T-helper 2 cell (primary cell): ENCODE data around the gene ZNF638.
"Not testable (repeated sequence)": the region's sequence is repeated elsewhere in the genome, so short reads cannot be mapped to it uniquely, and the experiment has no call there.

Experiments
- DNase-seq, 5 experiments: peaks; one replicate each; pipeline versions ENCODE4 v3.0.0 to v3.0.0-alpha.2; 2012 to 2022
- total RNA-seq, 2 donors: gene quantifications; one replicate each; lab custom pipeline; 2026; lab: John Stamatoyannopoulos, UW

The ZNF638 gene
- total RNA-seq, result 118 to 253 reads per million in 2 donors

GRCh38 chr2:71331581-71332434 is at the start of gene ZNF638:
TSS of gene ZNF638 (plus strand) at chr2:71331782. CDS start at chr2:71348955, 17,173 bp downstream.
- peak; percentile 86 to 95 (median 88) for DNase-seq

GRCh38 chr2:71281950-71282349 is 49.6 kb upstream of the ZNF638 start:
- no peak for DNase-seq

- DNase-seq, result peak in 1 of 5 experiments; percentile 10
Measured at GRCh38 chr2:71282493-71282892, 49.1 kb upstream of the ZNF638 start.

GRCh38 chr2:71283131-71283530 is 48.5 kb upstream of the ZNF638 start:
- no peak for DNase-seq

GRCh38 chr2:71285706-71286105 is 45.9 kb upstream of the ZNF638 start:
- DNase-seq, result no peak

- no peak for DNase-seq
Measured at GRCh38 chr2:71291398-71291797, 40.2 kb upstream of the ZNF638 start.

GRCh38 chr2:71292159-71292558 is 39.4 kb upstream of the ZNF638 start:
- no peak for DNase-seq

GRCh38 chr2:71298914-71299313 is 32.7 kb upstream of the ZNF638 start:
- DNase-seq, result no peak

GRCh38 chr2:71299507-71299906 is 32.1 kb upstream of the ZNF638 start:
- DNase-seq, result peak in 1 of 5 experiments; percentile 18

GRCh38 chr2:71303849-71304248 is 27.7 kb upstream of the ZNF638 start:
- DNase-seq, result no peak

- no peak for DNase-seq
Measured at GRCh38 chr2:71306762-71307161, 24.8 kb upstream of the ZNF638 start.

- DNase-seq, result no peak
Measured at GRCh38 chr2:71313016-71313766, 18.4 kb upstream of the ZNF638 start.

GRCh38 chr2:71317060-71317459 is 14.5 kb upstream of the ZNF638 start:
- no peak for DNase-seq

GRCh38 chr2:71317900-71318299 is 13.7 kb upstream of the ZNF638 start:
- not testable (repeated sequence) for DNase-seq

GRCh38 chr2:71323386-71323785 is 8.2 kb upstream of the ZNF638 start:
- DNase-seq, result no peak

GRCh38 chr2:71326968-71327367 is 4.6 kb upstream of the ZNF638 start:
- no peak for DNase-seq

GRCh38 chr2:71327916-71328315 is 3.7 kb upstream of the ZNF638 start:
- DNase-seq, result no peak

GRCh38 chr2:71330155-71330554 is 1.4 kb upstream of the ZNF638 start:
- no peak for DNase-seq

- DNase-seq, result no peak
Measured at GRCh38 chr2:71330585-71331330, 824 bp upstream of the ZNF638 start.

GRCh38 chr2:71331331-71331580 is 326 bp upstream of the ZNF638 start:
- DNase-seq, result peak in 1 of 5 experiments; percentile 3

GRCh38 chr2:71332435-71332796 is 834 bp downstream of the ZNF638 start:
- no peak for DNase-seq

GRCh38 chr2:71333619-71334018 is 2.0 kb downstream of the ZNF638 start:
- no peak for DNase-seq

- no peak for DNase-seq
Measured at GRCh38 chr2:71336384-71336783, 4.8 kb downstream of the ZNF638 start.
